ENCODE results near the gene SCAMP4. TPM values are rescaled to one million over a fixed set of nuclear protein-coding genes. Genes with fewer than 3 reads are reported as not detected.

SCAMP4 gene
- total and polyA plus RNA-seq, 7 donors, result 14.4 to 55.4 (median 26.0) TPM

- peak overlapping the region; percentile 85 to 99 (median 97) for H3K27ac ChIP-seq
- 28 to 69% methylated on average over 21 of the region's 21 CpGs for WGBS, 2 donors
- no peak for DNase-seq
- peaks cover 0 to 43% (median 38%) of the 10 kb centered on the region in 4 donors for H3K4me1 ChIP-seq
- H3K36me3 ChIP-seq, result no peaks in the 10 kb centered on the region
- TF ChIP-seq POLR2AphosphoS5 (IDR thresholded peaks at IDR 0.05) (no peak), EP300 (IDR thresholded peaks at IDR 0.05) (no peak), POLR2A (IDR thresholded peaks at IDR 0.05) (no peak)
- TF ChIP-seq, protein P1, sequence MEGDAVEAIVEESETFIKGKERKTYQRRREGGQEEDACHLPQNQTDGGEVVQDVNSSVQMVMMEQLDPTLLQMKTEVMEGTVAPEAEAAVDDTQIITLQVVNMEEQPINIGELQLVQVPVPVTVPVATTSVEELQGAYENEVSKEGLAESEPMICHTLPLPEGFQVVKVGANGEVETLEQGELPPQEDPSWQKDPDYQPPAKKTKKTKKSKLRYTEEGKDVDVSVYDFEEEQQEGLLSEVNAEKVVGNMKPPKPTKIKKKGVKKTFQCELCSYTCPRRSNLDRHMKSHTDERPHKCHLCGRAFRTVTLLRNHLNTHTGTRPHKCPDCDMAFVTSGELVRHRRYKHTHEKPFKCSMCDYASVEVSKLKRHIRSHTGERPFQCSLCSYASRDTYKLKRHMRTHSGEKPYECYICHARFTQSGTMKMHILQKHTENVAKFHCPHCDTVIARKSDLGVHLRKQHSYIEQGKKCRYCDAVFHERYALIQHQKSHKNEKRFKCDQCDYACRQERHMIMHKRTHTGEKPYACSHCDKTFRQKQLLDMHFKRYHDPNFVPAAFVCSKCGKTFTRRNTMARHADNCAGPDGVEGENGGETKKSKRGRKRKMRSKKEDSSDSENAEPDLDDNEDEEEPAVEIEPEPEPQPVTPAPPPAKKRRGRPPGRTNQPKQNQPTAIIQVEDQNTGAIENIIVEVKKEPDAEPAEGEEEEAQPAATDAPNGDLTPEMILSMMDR (IDR thresholded peaks at IDR 0.05), result no peak
- H3K9me3 ChIP-seq, result no peaks in the 10 kb centered on the region
- intact Hi-C loops (cut with DNase I), result loop anchor here (2.0 kb wide), 1 partner anchor 72 kb away; the partner anchor contains the start of gene BTBD2
- no peaks in the 10 kb centered on the region for H3K27me3 ChIP-seq
- H3K4me3 ChIP-seq, result peak overlapping the region; percentile 70 to 83 (median 81)
These were observed 37.8 kb downstream of the SCAMP4 start for GRCh38 chr19:1942934-1943555.

- Histone ChIP-seq H3K27me3 (no peaks in the 10 kb centered on the region), H3K27ac (no peak overlapping the region), H3K4me1 (peaks cover 0 to 43% (median 38%) of the 10 kb centered on the region in 4 donors), H3K4me3 (no peak overlapping the region), H3K36me3 (no peaks in the 10 kb centered on the region), H3K9me3 (no peaks in the 10 kb centered on the region)
- TF ChIP-seq EP300 (IDR thresholded peaks at IDR 0.05) (no peak), POLR2A (IDR thresholded peaks at IDR 0.05) (no peak), POLR2AphosphoS5 (IDR thresholded peaks at IDR 0.05) (no peak)
- TF ChIP-seq, protein P1 (IDR thresholded peaks at IDR 0.05), result no peak
- WGBS, 2 donors, result 84 to 93% methylated on average over 22 of the region's 22 CpGs
- DNase-seq, result peak; percentile 60
- intact Hi-C loops (cut with DNase I), result loop anchor here (2.0 kb wide), 1 partner anchor 71 kb away; the partner anchor contains the start of gene BTBD2
These were observed 38.5 kb downstream of the SCAMP4 start for GRCh38 chr19:1943661-1944087.

GRCh38 chr19:1944088-1944915 lies 39.1 kb downstream of the SCAMP4 start:
- no peak overlapping the region for H3K4me3 ChIP-seq

DNA sequence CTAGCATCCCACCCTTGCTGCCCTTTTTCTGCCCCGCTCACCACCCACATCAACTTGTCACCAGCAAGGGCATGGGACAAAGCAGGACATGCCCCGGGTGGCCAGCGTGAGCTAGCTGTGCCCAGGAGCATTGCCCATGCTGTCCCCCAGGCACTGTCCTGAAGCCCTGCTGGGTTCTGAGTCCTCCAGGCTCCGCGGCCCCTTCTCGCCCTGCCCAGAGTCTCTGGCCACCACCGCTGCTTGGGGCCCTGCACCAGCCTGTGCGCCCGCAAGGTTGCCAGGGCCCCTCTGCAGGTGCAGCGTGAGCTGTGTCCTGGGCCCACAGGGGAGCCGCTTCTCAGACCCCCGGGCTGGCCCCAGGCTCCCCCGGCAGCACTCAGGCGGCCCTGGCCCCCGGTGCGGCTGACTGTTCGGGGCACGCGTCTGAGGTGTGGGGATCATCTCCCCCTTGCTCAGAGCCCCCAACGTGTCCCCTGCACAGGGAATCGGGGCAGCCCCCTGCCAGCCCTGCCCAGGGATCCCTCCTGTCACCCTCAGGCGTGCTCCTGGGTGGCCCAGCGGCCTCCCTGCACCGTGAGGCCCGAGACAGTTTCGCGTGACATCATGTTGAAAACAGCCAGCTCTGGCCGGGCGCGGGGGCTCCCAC lies 39.8 kb downstream of the SCAMP4 start:
- Histone ChIP-seq H3K27ac (no peak overlapping the region), H3K27me3 (no peaks in the 10 kb centered on the region), H3K9me3 (no peaks in the 10 kb centered on the region), H3K4me1 (peaks cover 0 to 36% (median 30%) of the 10 kb centered on the region in 4 donors), H3K36me3 (peaks cover 0 to under 1% (median 0%) of the 10 kb centered on the region in 4 donors), H3K4me3 (no peak overlapping the region)
- TF ChIP-seq EP300 (IDR thresholded peaks at IDR 0.05), result no peak
- TF ChIP-seq, protein P1 (IDR thresholded peaks at IDR 0.05), result no peak
- TF ChIP-seq POLR2AphosphoS5 (IDR thresholded peaks at IDR 0.05), result no peak
- TF ChIP-seq POLR2A (IDR thresholded peaks at IDR 0.05), result no peak
- DNase-seq, result no peak
- 92 to 93% methylated on average over 30 of the region's 30 CpGs for WGBS, 2 donors
- intact Hi-C loops (cut with DNase I), result no loop called here

More at GRCh38 chr19:1944088-1944915, 39.1 kb downstream of the SCAMP4 start:
- TF ChIP-seq POLR2A (IDR thresholded peaks at IDR 0.05), result no peak
- Histone ChIP-seq H3K9me3 (no peaks in the 10 kb centered on the region), H3K27me3 (no peaks in the 10 kb centered on the region), H3K36me3 (no peaks in the 10 kb centered on the region), H3K4me1 (peaks cover 0 to 43% (median 37%) of the 10 kb centered on the region in 4 donors), H3K27ac (no peak overlapping the region)
- DNase-seq, result peak; percentile 64
- intact Hi-C loops (cut with DNase I), result no loop called here
- 75 to 79% methylated on average over 42 of the region's 42 CpGs for WGBS, 2 donors

Data from sigmoid colon (tissue), 7 donors.